Calu3 (cell line): ENCODE measurements around the gene ERCC1. TPM values are rescaled to one million over a fixed set of nuclear protein-coding genes. Genes with fewer than 3 reads are reported as not detected.

Experiments used
- BruUV-seq: library from RNA; stranded (reverse); fragments of 400-500 nt; replicated peaks from 2 replicates; lab custom pipeline; 2021; lab: Mats Ljungman, UMichigan
- CTCF ChIA-PET: fragments of 300-600 bp; sonication (Branson Sonifier 250); formaldehyde crosslinking; loops from one replicate; lab custom pipeline; 2022; ENCODE audit warnings: antibody characterized with exemption; lab: Charles Lee
- DNase-seq: peaks from one replicate; pipeline ENCODE4 v3.0.0; 2022
- H3K27ac Mint-ChIP-seq: one replicate; pipeline ENCODE4 v1.8.0; 2022; ENCODE audit warnings: mixed read lengths; ENCODE audit not compliant: unreplicated experiment
- H3K27me3 Mint-ChIP-seq: one replicate; pipeline ENCODE4 v1.8.0; 2022; ENCODE audit warnings: mixed read lengths; ENCODE audit not compliant: unreplicated experiment
- H3K36me3 Mint-ChIP-seq: one replicate; pipeline ENCODE4 v1.8.0; 2022; ENCODE audit warnings: mild to moderate bottlenecking, moderate library complexity, mixed read lengths; ENCODE audit not compliant: insufficient read depth, unreplicated experiment
- H3K4me1 Mint-ChIP-seq: one replicate; pipeline ENCODE4 v1.8.0; 2022; ENCODE audit warnings: mild to moderate bottlenecking, low read depth, mixed read lengths; ENCODE audit not compliant: unreplicated experiment
- H3K4me3 Mint-ChIP-seq: one replicate; pipeline ENCODE4 v1.8.0; 2022; ENCODE audit warnings: mild to moderate bottlenecking, low read depth, moderate library complexity, mixed read lengths; ENCODE audit not compliant: unreplicated experiment
- H3K9me3 Mint-ChIP-seq: one replicate; pipeline ENCODE4 v1.8.0; 2022; ENCODE audit warnings: low read depth, mixed read lengths; ENCODE audit not compliant: unreplicated experiment
- intact Hi-C: fragments of 100-400 bp; cut with micrococcal nuclease; formaldehyde crosslinking; loops from one replicate; pipeline ENCODE4 v1.10.0; 2022; ENCODE audit not compliant: unreplicated experiment
- total RNA-seq: library from RNA; stranded (reverse); gene quantifications from 2 replicates; pipeline ENCODE4 v1.2.3, GENCODE V29; 2022
- TF ChIP-seq, protein P1 (sequence below): fragments of 200-600 bp; IDR thresholded peaks from one replicate; pipeline ENCODE4 v1.8.0; 2022; ENCODE audit warnings: antibody characterized with exemption; ENCODE audit not compliant: unreplicated experiment

The ERCC1 gene
- total RNA-seq, 1 experiment from 2014 or later, result 55.7 TPM

- Mint-ChIP-seq H3K9me3 (no peaks in the 10 kb centered on the region), H3K4me1 (peaks cover 68% of the 10 kb centered on the region), H3K36me3 (peaks cover 38% of the 10 kb centered on the region), H3K27me3 (no peaks in the 10 kb centered on the region), H3K4me3 (peak overlapping the region; percentile 70), H3K27ac (peak overlapping the region; percentile 93)
- CTCF ChIA-PET, result interaction anchor here (0.5 to 2.1 kb wide), 9 partner anchors 9 to 314 kb away, joined by 3 to 13 read pairs (median 6); partner anchors contain the start of gene FOSB
- intact Hi-C loops, result no loop called here
- DNase-seq, result peak; percentile 99
- BruUV-seq, result no TSS peak
- TF ChIP-seq, protein P1, sequence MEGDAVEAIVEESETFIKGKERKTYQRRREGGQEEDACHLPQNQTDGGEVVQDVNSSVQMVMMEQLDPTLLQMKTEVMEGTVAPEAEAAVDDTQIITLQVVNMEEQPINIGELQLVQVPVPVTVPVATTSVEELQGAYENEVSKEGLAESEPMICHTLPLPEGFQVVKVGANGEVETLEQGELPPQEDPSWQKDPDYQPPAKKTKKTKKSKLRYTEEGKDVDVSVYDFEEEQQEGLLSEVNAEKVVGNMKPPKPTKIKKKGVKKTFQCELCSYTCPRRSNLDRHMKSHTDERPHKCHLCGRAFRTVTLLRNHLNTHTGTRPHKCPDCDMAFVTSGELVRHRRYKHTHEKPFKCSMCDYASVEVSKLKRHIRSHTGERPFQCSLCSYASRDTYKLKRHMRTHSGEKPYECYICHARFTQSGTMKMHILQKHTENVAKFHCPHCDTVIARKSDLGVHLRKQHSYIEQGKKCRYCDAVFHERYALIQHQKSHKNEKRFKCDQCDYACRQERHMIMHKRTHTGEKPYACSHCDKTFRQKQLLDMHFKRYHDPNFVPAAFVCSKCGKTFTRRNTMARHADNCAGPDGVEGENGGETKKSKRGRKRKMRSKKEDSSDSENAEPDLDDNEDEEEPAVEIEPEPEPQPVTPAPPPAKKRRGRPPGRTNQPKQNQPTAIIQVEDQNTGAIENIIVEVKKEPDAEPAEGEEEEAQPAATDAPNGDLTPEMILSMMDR, result no peak
Observed at GRCh38 chr19:45455707-45456499, 32.2 kb upstream of the ERCC1 start.

DNA sequence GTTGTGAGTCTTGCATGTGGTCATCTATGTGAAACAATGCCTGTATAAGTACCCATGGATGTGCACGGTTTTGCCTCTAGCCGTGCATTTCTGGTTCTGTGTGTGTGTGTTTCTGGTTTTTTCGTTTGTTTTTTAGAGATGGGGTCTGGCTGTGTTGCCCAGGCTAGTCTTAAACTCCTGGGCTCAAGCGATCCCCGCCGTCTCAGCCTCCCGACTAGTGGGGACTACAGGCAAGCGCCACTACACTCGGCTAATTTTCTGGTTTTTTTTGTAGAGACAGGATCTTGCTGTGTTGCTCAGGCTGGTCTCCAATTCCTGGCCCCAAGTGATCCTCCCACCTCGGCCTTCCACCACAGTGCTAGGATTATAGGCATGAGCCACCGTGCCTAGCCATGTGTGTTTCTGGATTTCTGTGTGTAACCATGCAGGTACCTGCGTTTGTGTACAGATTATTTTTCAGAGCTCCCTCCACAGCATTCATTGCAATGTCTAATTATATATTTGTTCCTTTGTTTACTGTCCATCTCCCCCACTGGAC lies 28.2 kb upstream of the ERCC1 start:
- no TSS peak for BruUV-seq
- peaks cover 69% of the 10 kb centered on the region for H3K4me1 Mint-ChIP-seq
- no peaks in the 10 kb centered on the region for H3K9me3 Mint-ChIP-seq
- peak overlapping the region; percentile 77 for H3K4me3 Mint-ChIP-seq
- TF ChIP-seq, protein P1, result no peak
- H3K27me3 Mint-ChIP-seq, result no peaks in the 10 kb centered on the region
- no peak for DNase-seq
- peak overlapping the region; percentile 96 for H3K27ac Mint-ChIP-seq
- intact Hi-C loops, result loop anchor here (2.0 kb wide), 1 partner anchor 17 kb away; no protein-coding TSS in a partner anchor
- CTCF ChIA-PET, result no interaction called here
- peaks cover 53% of the 10 kb centered on the region for H3K36me3 Mint-ChIP-seq

DNA sequence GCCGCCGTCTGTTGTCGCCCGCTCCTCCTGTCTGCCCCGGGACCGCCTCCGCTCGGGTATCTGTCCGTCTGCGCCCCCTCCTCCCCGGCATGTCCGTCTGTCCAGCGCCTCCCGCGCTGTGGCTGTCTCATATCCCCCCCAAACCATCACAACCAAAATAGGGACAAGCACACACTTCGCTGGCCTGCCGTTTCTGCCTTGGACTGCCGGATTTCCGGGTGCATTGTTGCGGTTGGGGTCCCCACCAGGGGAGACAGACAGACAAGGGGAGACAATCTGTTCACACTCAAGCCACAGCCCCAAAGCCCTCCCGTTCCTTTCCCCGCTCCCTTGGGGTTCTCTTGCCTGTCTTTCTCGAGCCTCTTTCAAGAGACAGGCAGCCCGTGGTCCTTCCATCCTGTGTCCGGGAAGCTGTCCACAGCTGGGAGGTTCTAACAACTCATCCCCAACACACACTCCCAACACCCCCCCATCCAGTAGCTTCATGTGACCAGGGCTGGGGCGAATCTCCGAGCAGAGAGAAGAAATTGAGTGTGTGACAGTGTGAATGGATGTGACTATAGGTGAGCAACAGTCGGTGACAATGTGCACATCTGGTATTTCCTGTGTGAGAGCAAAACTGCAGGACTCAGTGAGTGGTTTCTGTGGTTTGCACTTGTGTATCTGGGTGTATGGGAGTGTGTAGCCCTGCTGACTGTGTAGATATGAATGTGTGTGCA lies 27.6 kb upstream of the ERCC1 start:
- intact Hi-C loops, result loop anchor here (2.0 kb wide), 1 partner anchor 18 kb away; no protein-coding TSS in a partner anchor
- CTCF ChIA-PET, result no interaction called here
- H3K36me3 Mint-ChIP-seq, result peaks cover 52% of the 10 kb centered on the region

GRCh38 chr19:45450012-45450333 lies 26.3 kb upstream of the ERCC1 start:
- peak overlapping the region; percentile 77 for H3K4me3 Mint-ChIP-seq
- H3K27ac Mint-ChIP-seq, result peak overlapping the region; percentile 96
- H3K27me3 Mint-ChIP-seq, result no peaks in the 10 kb centered on the region
- CTCF ChIA-PET, result interaction anchor here (1.6 to 2.4 kb wide), 2 partner anchors 11 to 18 kb away, joined by 7 to 10 read pairs; partner anchors contain the start of gene FOSB
- TF ChIP-seq, protein P1, result no peak
- intact Hi-C loops, result loop anchor here (2.0 kb wide), 1 partner anchor 19 kb away; no protein-coding TSS in a partner anchor
- no peaks in the 10 kb centered on the region for H3K9me3 Mint-ChIP-seq
- DNase-seq, result no peak
- peaks cover 50% of the 10 kb centered on the region for H3K36me3 Mint-ChIP-seq
- peaks cover 59% of the 10 kb centered on the region for H3K4me1 Mint-ChIP-seq
- BruUV-seq, result no TSS peak

More for the DNA sequence above, 27.6 kb upstream of the ERCC1 start:
- H3K4me1 Mint-ChIP-seq, result peaks cover 63% of the 10 kb centered on the region
- H3K9me3 Mint-ChIP-seq, result no peaks in the 10 kb centered on the region
- BruUV-seq, result TSS peak; percentile 94
- no peak for DNase-seq
- no peaks in the 10 kb centered on the region for H3K27me3 Mint-ChIP-seq
- TF ChIP-seq, protein P1, result no peak
- H3K27ac Mint-ChIP-seq, result peak overlapping the region; percentile 96
- peak overlapping the region; percentile 77 for H3K4me3 Mint-ChIP-seq
